ENCODE results near the gene MIEN1.

GRCh38 chr17:39742856-39743436, 12.6 kb upstream of the MIEN1 start:
- TF ChIP-seq CTCF (IDR thresholded peaks at IDR 0.05), result no peak
- TF ChIP-seq GATA3 (IDR thresholded peaks at IDR 0.05; ENCODE audit: borderline replicate concordance), result no peak
- TF ChIP-seq SREBF2 (IDR thresholded peaks at IDR 0.05), result no peak
- no peak for TF ChIP-seq POLR2A (IDR thresholded peaks at IDR 0.05; ENCODE audit: low read length)
- TF ChIP-seq, protein P1, sequence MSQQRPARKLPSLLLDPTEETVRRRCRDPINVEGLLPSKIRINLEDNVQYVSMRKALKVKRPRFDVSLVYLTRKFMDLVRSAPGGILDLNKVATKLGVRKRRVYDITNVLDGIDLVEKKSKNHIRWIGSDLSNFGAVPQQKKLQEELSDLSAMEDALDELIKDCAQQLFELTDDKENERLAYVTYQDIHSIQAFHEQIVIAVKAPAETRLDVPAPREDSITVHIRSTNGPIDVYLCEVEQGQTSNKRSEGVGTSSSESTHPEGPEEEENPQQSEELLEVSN (IDR thresholded peaks at IDR 0.05; ENCODE audit: borderline replicate concordance, low read depth), result no peak
- no peak for TF ChIP-seq CEBPB (IDR thresholded peaks at IDR 0.05)
- TF ChIP-seq PHF8 (IDR thresholded peaks at IDR 0.05; ENCODE audit: borderline replicate concordance, low read depth), result no peak
- TF ChIP-seq MAFK (IDR thresholded peaks at IDR 0.05; ENCODE audit: partially characterized antibody), result no peak
- TF ChIP-seq, protein P2, sequence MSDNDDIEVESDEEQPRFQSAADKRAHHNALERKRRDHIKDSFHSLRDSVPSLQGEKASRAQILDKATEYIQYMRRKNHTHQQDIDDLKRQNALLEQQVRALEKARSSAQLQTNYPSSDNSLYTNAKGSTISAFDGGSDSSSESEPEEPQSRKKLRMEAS (IDR thresholded peaks at IDR 0.05), result no peak

Data from A549 (cell line).